Astrocyte (in vitro differentiated cells and primary cell): Measurements from ENCODE around the gene FBXL16.

Experiments used
- CTCF ChIP-seq: IDR thresholded peaks from 2 replicates; pipeline ENCODE4 v1.5.1; 2011; ENCODE audit warnings: low read depth, mild to moderate bottlenecking, inconsistent platforms, low read length, moderate library complexity; ENCODE audit not compliant: insufficient read depth
- EZH2 ChIP-seq: IDR thresholded peaks from 2 replicates; pipeline ENCODE4 v1.6.1; 2012; ENCODE audit warnings: mild to moderate bottlenecking, low read length, inconsistent platforms; ENCODE audit not compliant: insufficient read depth

- TF ChIP-seq CTCF = no peak
- no peak for TF ChIP-seq EZH2
Observed at GRCh38 chr16:725041-725376, 19.4 kb upstream of the FBXL16 start.
